Endothelial cell of umbilical vein (primary cell): ENCODE results near the gene TMEM203. TPM values are rescaled to one million over a fixed set of nuclear protein-coding genes. Genes with fewer than 3 reads are reported as not detected.

ENCODE experiments used
- BruUV-seq: library from RNA; stranded (reverse); fragments of 400-500 nt; replicated peaks from 2 replicates; lab custom pipeline; 2021; lab: Mats Ljungman, UMichigan
- CTCF ChIA-PET: fragments of 300-600, 350-600 bp; sonication (Branson Sonifier 250); formaldehyde crosslinking; loops from one replicate; lab custom pipeline; 2021; ENCODE audit warnings: antibody characterized with exemption, inconsistent platforms; lab: Charles Lee
- POLR2A ChIA-PET: fragments of 300-600, 350-600 bp; sonication (Branson Sonifier 250); formaldehyde crosslinking; loops from one replicate; lab custom pipeline; 2021; ENCODE audit warnings: antibody characterized with exemption, inconsistent platforms; lab: Charles Lee
- DNase-seq: peaks from one replicate; pipeline ENCODE4 v3.0.0-alpha.2; 2011; ENCODE audit warnings: low read depth, low spot score
- FAIRE-seq: peaks from 2 replicates; lab custom pipeline; 2011; peaks lifted over from hg19 to GRCh38; lab: Jason Lieb, UNC
- H2AFZ ChIP-seq: 2 replicates; pipeline ENCODE4 v1.6.0; 2012; ENCODE audit warnings: low read depth, low read length, control low read depth, inconsistent platforms
- H3K27ac ChIP-seq: 2 replicates; pipeline ENCODE4 v1.5.1; 2011; ENCODE audit warnings: low read depth, mild to moderate bottlenecking, control low read depth, low read length, moderate library complexity; ENCODE audit not compliant: insufficient read depth
- H3K27me3 ChIP-seq, 2 experiments: 2 replicates each; pipeline versions ENCODE4 v1.6.0 to v1.6.1; 2011; ENCODE audit warnings: low read length in 2 of 2, mixed read lengths in 1 of 2; ENCODE audit not compliant: control insufficient read depth in 2 of 2, insufficient read depth in 2 of 2
- H3K36me3 ChIP-seq, 2 experiments: 2 replicates in 1 of 2; 3 replicates in 1 of 2; pipeline ENCODE4 v1.5.1; 2011; ENCODE audit warnings: low read length in 2 of 2, mild to moderate bottlenecking in 1 of 2, moderate library complexity in 1 of 2; ENCODE audit not compliant: control insufficient read depth in 2 of 2, insufficient read depth in 2 of 2; ENCODE audit errors: extremely low read depth in 1 of 2
- H3K4me1 ChIP-seq: 3 replicates; pipeline ENCODE4 v1.5.1; 2011; ENCODE audit warnings: mild to moderate bottlenecking, low read length; ENCODE audit not compliant: control insufficient read depth, insufficient read depth; ENCODE audit errors: extremely low read depth
- H3K4me2 ChIP-seq: 2 replicates; pipeline ENCODE4 v1.6.1; 2011; ENCODE audit warnings: low read length, control low read depth, mixed read lengths; ENCODE audit not compliant: insufficient read depth
- H3K4me3 ChIP-seq, 3 experiments: fragments of 200-600 bp in 1 of 3; sonication (generic), shearing (Covaris generic) in 1 of 3; replicated peaks in 1 of 3; 2 replicates each; pipeline ENCODE4 v1.5.1; 2011 to 2016; ENCODE audit warnings: control low read depth in 3 of 3, low read length in 3 of 3, mild to moderate bottlenecking in 2 of 3, inconsistent platforms in 1 of 3, low read depth in 1 of 3, moderate library complexity in 1 of 3; ENCODE audit not compliant: insufficient read depth in 1 of 3
- H3K79me2 ChIP-seq: 2 replicates; pipeline ENCODE4 v1.6.0; 2012; ENCODE audit warnings: low read length, inconsistent platforms; ENCODE audit not compliant: control insufficient read depth, insufficient read depth
- H3K9ac ChIP-seq: replicated peaks from 2 replicates; pipeline ENCODE3; 2011; ENCODE audit warnings: low read length, control low read depth; ENCODE audit not compliant: insufficient read depth; ENCODE audit errors: extremely low read depth
- H3K9me1 ChIP-seq: replicated peaks from 3 replicates; pipeline ENCODE4 v1.6.0; 2011; ENCODE audit warnings: mild to moderate bottlenecking, low read length; ENCODE audit not compliant: control insufficient read depth, insufficient read depth; ENCODE audit errors: extremely low read depth
- H3K9me3 ChIP-seq: replicated peaks from 2 replicates; pipeline ENCODE4 v1.5.1; 2012; ENCODE audit warnings: low read length, inconsistent platforms; ENCODE audit not compliant: control insufficient read depth, insufficient read depth
- H4K20me1 ChIP-seq: replicated peaks from 2 replicates; pipeline ENCODE3; 2011; ENCODE audit warnings: mild to moderate bottlenecking, low read length; ENCODE audit not compliant: control insufficient read depth, insufficient read depth; ENCODE audit errors: extremely low read depth
- CTCF ChIP-seq, 2 donors: IDR thresholded peaks; 1 replicate in 1 of 2; 2 replicates in 1 of 2; pipeline ENCODE4 v1.5.1; 2011; ENCODE audit warnings: low read length in 2 of 2, mild to moderate bottlenecking in 2 of 2, moderate library complexity in 2 of 2, control low read depth in 1 of 2, inconsistent platforms in 1 of 2, low read depth in 1 of 2; ENCODE audit not compliant: insufficient read depth in 1 of 2; ENCODE audit errors: extremely low read depth in 1 of 2
- EZH2 ChIP-seq: IDR thresholded peaks from 2 replicates; pipeline ENCODE4 v1.6.1; 2012; ENCODE audit warnings: borderline replicate concordance, low read depth, mild to moderate bottlenecking, moderate library complexity, low read length, inconsistent platforms; ENCODE audit not compliant: severe bottlenecking
- FOS ChIP-seq: IDR thresholded peaks from 2 replicates; pipeline ENCODE4 v1.6.1; 2011; ENCODE audit warnings: mild to moderate bottlenecking, low read length, moderate library complexity, borderline replicate concordance; ENCODE audit not compliant: insufficient read depth
- GATA2 ChIP-seq: IDR thresholded peaks from 2 replicates; pipeline ENCODE4 v1.7.0; 2011; ENCODE audit warnings: low read depth, mild to moderate bottlenecking, moderate library complexity, mixed read lengths, low read length; ENCODE audit not compliant: insufficient read length, insufficient read depth
- JUN ChIP-seq: IDR thresholded peaks from 2 replicates; pipeline ENCODE4 v1.6.1; 2011; ENCODE audit warnings: borderline replicate concordance, low read depth; ENCODE audit not compliant: insufficient read length, insufficient read depth
- MAX ChIP-seq: IDR thresholded peaks from 2 replicates; pipeline ENCODE4 v1.6.1; 2011; ENCODE audit not compliant: insufficient read depth, insufficient read length
- MYC ChIP-seq: IDR thresholded peaks from one replicate; pipeline ENCODE4 v1.6.1; 2011; ENCODE audit warnings: mild to moderate bottlenecking, low read depth, low read length
- POLR2A ChIP-seq: IDR thresholded peaks from 2 replicates; pipeline ENCODE4 v1.6.1; 2012; ENCODE audit warnings: low read depth, mild to moderate bottlenecking, control low read depth, low read length
- POLR2AphosphoS5 ChIP-seq: IDR thresholded peaks from 2 replicates; pipeline ENCODE4 v1.6.1; 2012; ENCODE audit warnings: low read depth, mild to moderate bottlenecking, control low read depth, low read length, moderate library complexity; ENCODE audit not compliant: insufficient read depth
- dilution Hi-C: fragments of 300-500 bp; cut with MboI; formaldehyde crosslinking; loops from one replicate; pipeline ENCODE4 v1.15.0; 2019; ENCODE audit warnings: low sequenced_read_pairs; ENCODE audit not compliant: extremely low pct_ligation_motif_present
- intact Hi-C: fragments of 100-400 bp; cut with micrococcal nuclease; formaldehyde crosslinking; loops from one replicate; pipeline ENCODE4 v1.10.0; 2022
- polyA plus RNA-seq, 4 experiments: library from polyadenylated mRNA; depleted of rRNA in 3 of 4; stranded (reverse) in 3 of 4; unstranded in 1 of 4; fragments of >200 nt; gene quantifications; 2 replicates each; pipeline versions ENCODE4 v1.2.1 to v1.2.3, GENCODE V29; 2011 to 2012; ENCODE audit warnings: missing spikeins in 1 of 4
- total RNA-seq: library from RNA; stranded (reverse); gene quantifications from 2 replicates; pipeline ENCODE4 v1.2.3, GENCODE V29; 2021

TMEM203 gene
- total and polyA plus RNA-seq, 2 donors (not counting 3 experiments of a cell fraction or from before 2014, with no cell fraction given), result 29.6 to 39.8 TPM

GRCh38 chr9:137251490-137252268, 46.2 kb upstream of the TMEM203 start:
- no peak overlapping the region for H2AFZ ChIP-seq
- BruUV-seq, result no TSS peak
- intact Hi-C loops, result no loop called here
- no peaks in the 10 kb centered on the region for H3K9me1 ChIP-seq
- H3K4me3 ChIP-seq, result no peak overlapping the region
- no peak for FAIRE-seq
- no peak overlapping the region for H3K27ac ChIP-seq
- POLR2A ChIA-PET, result interaction anchor here (4.9 kb wide), 1 partner anchor 9 kb away, joined by 66 read pairs; the partner anchor contains the start of gene TUBB4B
- no peak overlapping the region for H3K4me2 ChIP-seq
- no peaks in the 10 kb centered on the region for H3K36me3 ChIP-seq
- H3K9ac ChIP-seq, result no peak overlapping the region
- dilution Hi-C loops, result no loop called here
- H3K9me3 ChIP-seq, result no peaks in the 10 kb centered on the region
- peaks cover 13% of the 10 kb centered on the region for H3K4me1 ChIP-seq
- CTCF ChIA-PET, result no interaction called here
- no peaks in the 10 kb centered on the region for H4K20me1 ChIP-seq
- H3K27me3 ChIP-seq, result no peaks in the 10 kb centered on the region
- DNase-seq, result no peak
- H3K79me2 ChIP-seq, result peaks cover 14% of the 10 kb centered on the region
- no peak for TF ChIP-seq POLR2AphosphoS5
- TF ChIP-seq CTCF (IDR thresholded peaks at IDR 0.05; ENCODE audit: extremely low read depth in 1 of 2, insufficient read depth in 1 of 2, low read depth in 1 of 2, low read length in 2 of 2), result no peak
- no peak for TF ChIP-seq MAX
- TF ChIP-seq EZH2, result no peak
- TF ChIP-seq MYC, result no peak
- TF ChIP-seq GATA2, result no peak
- TF ChIP-seq FOS, result no peak
- TF ChIP-seq POLR2A, result no peak
- TF ChIP-seq JUN, result no peak
